Mucosa of gallbladder (tissue), 1 donor: ENCODE data around the gene TMEM238L. TPM values are rescaled to one million over a fixed set of nuclear protein-coding genes. Genes with fewer than 3 reads are reported as not detected.

Experiments
- DNase-seq: peaks from one replicate; pipeline ENCODE4 v3.0.0-alpha.2; 2020; ENCODE audit warnings: low spot score
- total RNA-seq: library from RNA; stranded (reverse); gene quantifications from one replicate; pipeline ENCODE4 v1.2.1, GENCODE V29; 2021
- donor health status: DM: no; HTN: no; CAD: no.

The TMEM238L gene
- total RNA-seq, 1 donor from 2014 or later: 7.5 TPM

GRCh38 chr17:10804546-10804945 is 647 bp upstream of the TMEM238L start:
- DNase-seq: no peak

DNA sequence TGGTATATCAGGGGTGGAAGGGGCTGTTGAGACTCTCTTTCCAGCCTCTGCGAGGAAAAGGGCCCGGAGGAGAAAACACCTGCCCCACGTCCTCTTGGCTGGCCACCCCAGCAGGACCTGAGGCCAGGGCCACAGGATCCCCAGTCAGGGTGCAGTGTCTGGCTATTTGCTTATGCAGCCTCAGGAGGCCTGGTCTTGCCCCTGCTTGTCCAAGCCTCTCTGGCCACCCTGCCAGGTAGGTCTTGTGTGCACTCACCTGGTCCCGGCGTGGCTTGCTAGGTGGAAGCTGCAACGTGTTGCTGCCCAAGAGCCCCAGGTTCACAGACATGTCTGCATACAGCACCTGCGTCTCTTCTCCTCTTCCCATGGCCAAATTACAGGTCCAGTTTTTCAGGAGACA is 549 bp downstream of the TMEM238L start:
- no peak for DNase-seq

- DNase-seq: no peak
Measured at GRCh38 chr17:10802496-10803284, 1.2 kb downstream of the TMEM238L start.

- no peak for DNase-seq
Measured at GRCh38 chr17:10799407-10799806, 4.5 kb downstream of the TMEM238L start.

- DNase-seq: no peak
Measured at GRCh38 chr17:10798910-10799309, 5.0 kb downstream of the TMEM238L start.

GRCh38 chr17:10798332-10798749 is 5.6 kb downstream of the TMEM238L start:
- peak; percentile 69 for DNase-seq

DNA sequence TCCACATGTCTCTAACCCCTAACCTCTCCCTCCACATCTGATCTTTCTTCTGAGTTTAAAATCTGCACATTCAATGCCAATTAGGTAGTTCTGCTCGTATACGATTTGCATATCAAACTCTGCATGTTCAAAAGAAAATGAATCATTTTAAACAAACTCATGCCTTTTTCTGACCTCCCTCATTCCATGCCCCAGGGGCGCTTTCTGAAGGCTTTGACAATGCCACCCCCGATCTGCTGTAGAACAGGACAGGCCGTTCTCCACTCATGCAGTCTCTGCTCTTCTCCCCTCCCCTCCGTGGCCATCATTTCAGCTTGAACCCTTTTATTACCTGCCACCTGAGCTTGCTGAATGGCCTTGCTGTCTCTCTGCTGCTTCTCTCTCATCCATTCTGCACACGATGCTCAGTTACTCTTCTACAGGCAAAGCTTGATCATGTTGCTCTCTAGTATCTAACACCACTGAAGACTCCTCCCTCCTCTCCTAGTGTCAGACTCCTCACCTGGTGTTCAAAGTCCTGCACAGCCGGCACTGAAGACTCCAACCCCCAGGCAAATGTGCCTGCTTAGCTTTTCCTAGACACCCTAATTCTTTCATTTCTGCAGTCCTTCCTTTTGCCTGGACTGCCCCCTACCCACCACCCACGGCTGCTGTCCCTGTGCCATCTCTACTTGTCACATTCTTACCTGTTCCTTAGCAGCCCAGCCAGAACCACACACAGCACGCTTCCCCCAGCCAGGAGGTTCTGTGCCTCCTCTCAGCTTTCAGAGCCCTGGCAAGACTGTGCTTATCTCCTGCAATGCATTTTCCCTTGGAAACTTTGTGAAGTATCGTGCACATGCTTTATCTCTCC is 6.2 kb downstream of the TMEM238L start:
- DNase-seq: no peak

DNA sequence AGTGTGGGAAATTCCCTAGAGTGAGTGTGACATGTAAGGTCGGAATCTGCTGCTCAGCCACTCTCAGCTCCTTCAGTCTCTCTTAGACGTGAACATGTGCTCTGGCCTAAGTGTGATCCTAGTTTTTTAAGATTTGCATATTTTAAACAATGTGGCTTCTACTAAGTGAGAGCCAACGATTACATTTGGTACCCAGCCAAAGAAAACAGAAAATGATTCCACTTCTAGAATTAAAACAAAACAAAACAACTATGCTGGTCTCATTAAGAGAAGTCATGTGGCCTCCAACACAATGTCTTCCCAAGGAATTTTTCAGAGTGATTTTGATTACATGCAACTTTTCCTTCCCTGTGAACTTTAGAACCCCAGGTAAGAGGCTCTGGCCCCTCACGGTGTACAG is 10.1 kb downstream of the TMEM238L start:
- no peak for DNase-seq

GRCh38 chr17:10793256-10793655 is 10.6 kb downstream of the TMEM238L start:
- DNase-seq: no peak

- DNase-seq: no peak
Measured at GRCh38 chr17:10792151-10792550, 11.7 kb downstream of the TMEM238L start.

GRCh38 chr17:10790491-10791401 is 13.2 kb downstream of the TMEM238L start:
- no peak for DNase-seq

GRCh38 chr17:10789694-10790271 is 14.1 kb downstream of the TMEM238L start:
- DNase-seq: no peak

DNA sequence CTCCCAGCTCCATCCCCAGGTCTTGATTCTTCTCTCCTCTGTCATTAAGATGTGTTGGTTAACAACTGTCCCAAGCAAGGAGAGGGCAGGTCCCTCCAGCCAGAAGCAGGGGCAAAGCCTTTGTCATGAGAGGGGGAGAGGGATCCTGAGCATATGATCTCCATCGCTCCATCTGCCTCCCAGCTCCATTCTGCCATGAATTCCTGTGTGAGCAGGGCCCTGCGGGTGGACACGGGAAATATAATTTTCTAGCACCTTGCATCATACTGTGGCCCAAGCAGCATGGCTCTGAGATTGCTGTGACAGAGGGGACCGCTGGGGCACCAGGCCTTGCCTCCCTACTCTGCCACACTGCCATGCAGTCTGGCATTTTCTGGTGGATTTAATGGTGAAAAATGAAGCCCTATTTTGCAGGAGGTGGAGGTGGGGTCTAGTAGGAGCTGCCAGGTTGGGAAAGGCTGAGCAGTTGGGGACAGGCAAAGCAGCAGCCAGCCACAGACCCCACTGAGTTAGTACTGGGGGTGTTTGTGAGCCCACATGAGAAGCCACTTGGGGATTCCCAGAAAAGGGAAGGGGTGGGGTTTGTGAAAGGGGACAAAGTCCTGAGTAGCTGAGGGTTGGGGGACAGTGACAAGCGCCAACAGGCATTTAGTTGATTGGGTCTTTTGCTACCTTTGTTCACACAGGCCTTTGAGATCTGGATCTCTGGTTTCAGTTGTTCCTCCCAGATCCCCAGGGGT is 16.4 kb downstream of the TMEM238L start:
- no peak for DNase-seq

DNA sequence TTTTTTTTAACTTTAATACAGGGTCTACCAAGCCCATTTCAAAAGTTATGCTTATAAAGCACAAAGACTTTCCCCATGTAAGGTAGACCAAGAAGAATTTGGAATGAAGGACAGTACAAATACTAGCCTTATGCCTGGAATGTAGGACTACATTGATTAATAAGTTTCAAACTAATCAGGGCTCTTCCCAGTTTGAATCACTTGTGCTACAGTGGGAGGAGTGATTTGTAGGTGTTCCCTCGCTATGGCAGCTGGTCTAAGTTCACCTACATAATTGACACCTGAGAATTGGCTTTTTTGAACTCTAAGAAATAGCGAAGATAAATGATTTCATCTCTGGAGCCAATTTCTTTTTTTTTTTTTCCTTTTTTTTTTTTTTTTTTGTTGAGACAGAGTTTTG is 18.6 kb downstream of the TMEM238L start:
- no peak for DNase-seq

DNA sequence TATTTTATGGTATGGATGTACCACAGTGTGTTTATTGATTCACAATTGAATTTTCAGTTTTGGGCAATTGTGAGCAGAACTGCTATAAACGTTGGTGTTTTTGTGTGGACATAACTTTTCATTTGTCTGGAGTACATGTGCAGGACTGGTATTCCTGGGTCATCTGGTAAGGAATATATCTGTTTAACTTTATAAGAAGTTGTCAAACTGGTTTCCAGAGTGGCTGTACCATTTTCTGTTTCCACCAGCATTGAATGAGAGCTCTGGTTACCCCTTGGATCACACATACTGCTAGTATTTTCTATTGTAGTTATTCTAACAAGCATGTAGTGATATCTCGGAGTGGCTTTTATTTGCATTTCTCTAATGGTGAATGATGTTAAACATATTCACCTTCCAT is 24.3 kb downstream of the TMEM238L start:
- no peak for DNase-seq

- no peak for DNase-seq
Measured at GRCh38 chr17:10777890-10778289, 26.0 kb downstream of the TMEM238L start.

DNA sequence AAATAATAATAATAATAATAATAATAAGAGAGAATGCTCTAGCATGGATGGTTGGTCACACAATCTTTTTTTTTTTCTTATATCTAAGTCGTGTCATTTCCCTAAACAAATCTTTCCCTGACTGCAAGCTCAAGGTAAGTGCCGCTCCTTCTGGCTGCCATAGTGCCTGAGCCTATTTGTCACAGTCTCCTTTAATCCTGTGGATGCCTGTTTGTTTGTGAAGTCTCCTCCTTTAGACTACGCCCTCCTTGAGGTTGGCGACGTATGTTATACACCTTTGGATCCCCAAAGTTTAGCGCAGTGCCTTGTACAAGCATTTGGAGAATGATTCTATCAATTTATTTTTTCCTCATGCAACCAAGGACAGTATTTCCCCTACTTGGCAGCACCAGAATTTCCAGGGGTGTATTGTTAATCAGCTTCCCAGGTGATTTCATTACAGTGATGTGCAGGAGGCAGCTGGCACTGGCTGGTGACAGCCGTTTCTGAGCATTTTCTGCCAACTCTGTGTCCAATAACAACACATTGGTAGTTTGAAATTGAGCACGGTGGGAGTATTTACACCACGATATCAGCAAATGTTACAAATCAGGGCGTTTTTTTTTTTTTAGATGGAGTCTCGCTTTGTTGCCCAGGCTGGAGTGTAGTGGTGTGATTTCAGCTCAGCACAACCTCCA is 26.6 kb downstream of the TMEM238L start:
- DNase-seq: no peak

DNA sequence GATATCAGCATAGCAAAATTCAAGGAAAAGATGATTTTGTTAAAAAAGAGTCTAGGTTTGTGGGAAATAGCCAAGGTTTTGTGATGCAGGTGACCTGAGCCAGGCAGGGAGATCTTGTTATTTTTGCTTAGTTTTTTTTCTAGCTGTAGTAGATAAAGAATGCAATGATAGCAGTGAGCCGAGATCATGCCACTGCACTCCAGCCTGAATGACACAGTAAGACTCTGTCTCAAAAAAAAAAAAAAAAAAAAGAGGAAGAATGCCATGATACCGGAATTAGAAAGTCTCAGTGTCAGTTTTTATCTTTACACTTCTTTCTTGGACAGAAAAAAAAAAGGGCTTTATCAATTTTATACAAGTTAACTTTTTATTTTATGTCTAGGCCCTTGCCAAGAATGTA is 27.5 kb downstream of the TMEM238L start:
- no peak for DNase-seq

- no peak for DNase-seq
Measured at GRCh38 chr17:10775740-10776356, 28.1 kb downstream of the TMEM238L start.

DNA sequence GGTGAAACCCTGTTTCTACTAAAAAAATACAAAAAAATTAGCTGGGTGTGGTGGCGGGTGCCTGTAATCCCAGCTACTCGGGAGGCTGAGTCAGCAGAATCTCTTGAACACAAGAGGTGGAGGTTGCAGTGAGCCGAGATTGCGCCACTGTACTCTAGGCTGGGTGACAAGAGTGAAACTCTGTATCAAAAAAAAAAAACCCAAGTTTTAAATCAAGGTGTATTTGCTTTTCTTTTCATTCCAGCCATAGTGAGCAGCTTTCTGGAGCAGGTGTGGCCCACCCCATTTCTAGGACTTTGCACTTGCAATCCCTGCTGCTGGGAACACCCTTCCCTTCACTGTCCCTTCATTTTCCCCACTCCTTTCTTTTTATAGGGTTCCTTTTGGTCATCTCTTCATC is 28.8 kb downstream of the TMEM238L start:
- no peak for DNase-seq
